Ascending aorta (tissue), 2 donors: ENCODE results near the gene FBP2. TPM values are rescaled to one million over a fixed set of nuclear protein-coding genes. Genes with fewer than 3 reads are reported as not detected.

Experiments
- DNase-seq, 2 donors: peaks; one replicate each; pipeline ENCODE4 v3.0.0-alpha.2; 2019; ENCODE audit warnings: low spot score in 2 of 2
- H3K27ac ChIP-seq, 2 donors: fragments of 200-600 bp; sonication (generic); one replicate each; pipeline ENCODE4 v1.5.1; 2016 to 2017; ENCODE audit warnings: mild to moderate bottlenecking in 1 of 2
- H3K27me3 ChIP-seq: fragments of 200-600 bp; sonication (generic); one replicate; pipeline ENCODE4 v1.5.1; 2017
- H3K36me3 ChIP-seq, 2 donors: fragments of 200-600 bp; sonication (generic); one replicate each; pipeline ENCODE4 v1.5.1; 2016
- H3K4me1 ChIP-seq, 2 donors: fragments of 200-600 bp; sonication (generic); one replicate each; pipeline ENCODE4 v1.5.1; 2016 to 2017; ENCODE audit warnings: mild to moderate bottlenecking in 1 of 2
- H3K4me3 ChIP-seq, 2 donors: fragments of 200-600 bp; sonication (generic); one replicate each; pipeline ENCODE4 v1.5.1; 2016 to 2017; ENCODE audit warnings: mild to moderate bottlenecking in 1 of 2
- H3K9me3 ChIP-seq, 2 donors: fragments of 200-600 bp; sonication (generic); one replicate each; pipeline ENCODE4 v1.5.1; 2016
- CTCF ChIP-seq, 3 experiments: fragments of 200-600 bp in 2 of 3; fragments of 450-650 bp in 1 of 3; sonication (generic) in 2 of 3; IDR thresholded peaks; one replicate each; pipeline ENCODE4 v1.5.1; 2016 to 2019; ENCODE audit warnings: antibody characterized with exemption in 3 of 3, mild to moderate bottlenecking in 1 of 3, moderate library complexity in 1 of 3
- intact Hi-C: fragments of 100-400 bp; cut with DNase I; formaldehyde crosslinking; loops from one replicate; pipeline ENCODE4 v1.15.1; 2023
- total RNA-seq: library from RNA; depleted of rRNA; stranded (reverse); fragments of >200 nt; gene quantifications from one replicate; pipeline ENCODE4 v1.1.0, GENCODE V29; 2016

FBP2 gene
- total RNA-seq, 1 donor from 2014 or later, result not detected

GRCh38 chr9:94560237-94560636 is 33.4 kb downstream of the FBP2 start:
- Histone ChIP-seq H3K9me3 (no peaks in the 10 kb centered on the region), H3K4me1 (no peaks in the 10 kb centered on the region), H3K36me3 (no peaks in the 10 kb centered on the region), H3K27me3 (no peaks in the 10 kb centered on the region), H3K27ac (no peak overlapping the region), H3K4me3 (no peak overlapping the region)
- no peak for DNase-seq
- intact Hi-C loops, result no loop called here
- TF ChIP-seq CTCF (IDR thresholded peaks at IDR 0.05), result no peak

DNA sequence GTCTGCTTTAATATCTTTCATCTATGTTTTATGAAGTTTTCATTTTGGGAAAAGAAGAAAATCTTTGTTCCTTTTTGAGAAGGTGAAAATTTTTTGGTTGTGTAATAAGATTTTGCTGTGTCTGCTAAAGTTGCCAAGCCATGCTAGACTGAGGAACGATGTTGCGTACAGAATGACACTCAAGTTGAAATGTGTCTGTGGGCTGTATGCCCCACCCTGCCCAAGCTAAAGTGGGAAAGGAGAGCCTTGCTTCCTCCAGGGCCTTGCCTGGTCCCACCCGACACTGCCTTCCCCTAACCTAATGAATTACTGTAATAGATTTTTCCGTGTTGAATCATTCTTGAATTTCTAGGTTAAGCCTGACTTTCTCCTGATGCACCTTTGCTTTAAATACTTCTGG is 36.2 kb downstream of the FBP2 start:
- intact Hi-C loops, result no loop called here
- no peak for DNase-seq
- H3K27me3 ChIP-seq, result no peaks in the 10 kb centered on the region
- H3K4me1 ChIP-seq, result no peaks in the 10 kb centered on the region
- TF ChIP-seq CTCF (IDR thresholded peaks at IDR 0.05), result no peak
- no peaks in the 10 kb centered on the region for H3K9me3 ChIP-seq
- no peak overlapping the region for H3K27ac ChIP-seq
- no peaks in the 10 kb centered on the region for H3K36me3 ChIP-seq
- no peak overlapping the region for H3K4me3 ChIP-seq

DNA sequence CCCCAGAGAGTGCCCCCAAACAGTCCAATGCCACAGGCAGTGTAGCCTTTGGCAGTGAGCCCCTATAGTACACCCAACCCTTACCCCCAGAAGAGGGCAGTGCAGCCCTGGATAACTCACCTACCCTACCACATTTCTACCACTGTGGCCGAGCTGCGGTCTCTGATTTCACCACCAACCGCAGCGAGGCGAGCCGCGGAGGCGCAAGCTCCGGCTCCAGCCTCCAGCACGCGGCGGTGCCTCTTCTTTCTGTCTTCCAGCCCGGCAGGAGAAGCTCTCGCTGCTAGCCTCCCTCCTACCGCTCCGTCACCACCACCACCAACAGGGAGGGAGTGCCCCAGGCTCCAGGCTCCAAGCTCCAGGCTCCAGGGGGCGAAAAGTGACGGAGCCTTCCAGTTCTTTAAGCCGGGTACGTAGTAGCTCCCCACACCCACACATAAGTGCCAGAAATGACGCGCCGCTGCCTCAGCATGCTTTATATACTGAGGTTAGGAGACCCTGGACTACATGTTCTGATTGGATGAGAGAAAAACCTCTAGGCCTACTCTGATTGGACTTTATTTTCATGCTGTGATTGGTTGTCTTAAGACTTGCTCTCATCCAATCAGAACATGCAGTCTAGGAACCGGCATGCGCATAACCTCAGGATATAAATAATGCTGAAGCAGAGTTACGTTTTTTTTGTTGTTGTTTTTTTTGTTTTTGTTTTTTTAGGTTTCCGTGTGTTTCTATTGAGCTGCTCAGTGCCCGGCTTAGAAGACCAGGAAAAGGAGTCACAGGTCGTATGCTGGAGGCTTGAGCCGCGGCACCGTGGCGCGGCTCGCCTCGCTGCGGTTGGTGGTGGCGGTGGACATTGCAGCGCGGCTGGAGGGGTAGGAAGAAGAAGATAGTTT is 38.9 kb downstream of the FBP2 start, which contains the start of gene PCAT7:
Gene PCAT7 (plus strand): TSS at position 645 of the 893 bp plus-strand sequence.
- no peaks in the 10 kb centered on the region for H3K9me3 ChIP-seq
- no peaks in the 10 kb centered on the region for H3K27me3 ChIP-seq
- intact Hi-C loops, result no loop called here
- no peak within 1 kb of the TSS for H3K27ac ChIP-seq
- no peak for DNase-seq
- no peaks in the 10 kb centered on the region for H3K36me3 ChIP-seq
- H3K4me3 ChIP-seq, result peak within 1 kb of the TSS in 1 of 2 donors; percentile 36
- peak; percentile 9 to 41 (median 35) for TF ChIP-seq CTCF (IDR thresholded peaks at IDR 0.05)
- H3K4me1 ChIP-seq, result no peaks in the 10 kb centered on the region

DNA sequence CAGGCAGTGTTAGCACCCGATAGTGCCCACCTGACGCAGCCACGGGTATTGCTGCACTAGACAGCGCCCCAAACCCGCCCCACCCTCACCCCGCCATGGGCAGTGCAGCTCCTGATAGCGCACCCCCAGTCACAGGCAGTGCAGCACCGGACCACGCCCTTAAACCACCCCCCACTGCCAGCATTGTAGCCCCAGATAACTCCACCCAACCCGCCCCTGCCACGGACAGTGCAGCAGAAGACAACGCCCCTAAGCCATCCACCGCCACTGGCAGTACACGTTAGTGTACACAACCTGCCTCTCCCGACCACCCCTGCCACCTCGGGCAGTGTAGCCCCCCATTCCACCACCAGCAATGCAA is 39.6 kb downstream of the FBP2 start:
- intact Hi-C loops, result no loop called here
- no peaks in the 10 kb centered on the region for H3K27me3 ChIP-seq
- no peaks in the 10 kb centered on the region for H3K9me3 ChIP-seq
- no peaks in the 10 kb centered on the region for H3K4me1 ChIP-seq
- H3K36me3 ChIP-seq, result no peaks in the 10 kb centered on the region
- no peak for DNase-seq
- no peak overlapping the region for H3K4me3 ChIP-seq
- H3K27ac ChIP-seq, result no peak overlapping the region
- TF ChIP-seq CTCF (IDR thresholded peaks at IDR 0.05), result no peak

DNA sequence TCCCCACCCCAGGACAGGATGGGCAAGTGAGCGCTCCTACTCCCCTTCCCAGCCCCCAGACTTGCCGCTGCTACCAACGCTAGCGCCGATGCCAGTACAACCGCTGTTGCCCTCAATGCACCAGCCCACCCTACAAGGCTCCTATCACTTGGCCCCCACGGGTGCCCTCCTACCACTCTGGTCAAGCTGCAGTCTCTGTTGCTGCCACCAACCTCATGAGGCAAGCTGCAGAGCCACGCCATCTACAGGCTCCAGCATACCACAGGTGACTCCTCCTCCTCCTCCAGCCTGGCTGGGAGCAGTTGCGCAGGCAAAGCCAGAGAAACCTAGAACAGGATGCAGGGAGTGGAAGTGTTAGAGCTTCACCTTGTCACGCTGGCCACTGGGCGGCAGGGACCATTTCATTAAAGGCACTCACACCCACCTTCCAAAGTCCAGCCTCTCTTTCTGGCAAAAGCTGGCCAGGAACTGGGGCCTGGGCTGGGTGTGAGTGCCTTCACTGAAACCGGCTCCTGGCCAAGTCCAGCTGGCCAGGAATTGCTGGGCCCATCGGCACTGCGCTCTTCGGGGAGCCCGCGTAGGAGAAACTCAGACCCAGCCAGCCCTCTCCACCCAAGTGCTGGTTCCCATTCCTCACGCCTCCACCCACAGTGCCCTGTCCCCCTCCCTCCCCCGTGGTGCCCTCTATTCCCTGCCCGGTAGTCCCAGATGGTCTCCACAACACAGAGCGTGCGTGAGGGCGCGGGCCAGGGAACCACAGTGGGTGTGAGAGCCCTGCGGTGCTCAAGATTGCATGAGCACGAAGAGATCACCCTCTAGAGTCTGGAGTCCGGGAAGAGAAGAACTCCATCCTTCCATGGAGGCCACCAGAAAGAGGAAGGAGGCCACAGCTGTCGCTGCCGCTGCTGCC is 40.3 kb downstream of the FBP2 start:
- no peaks in the 10 kb centered on the region for H3K9me3 ChIP-seq
- no peak for TF ChIP-seq CTCF (IDR thresholded peaks at IDR 0.05)

More for the DNA sequence above, 40.3 kb downstream of the FBP2 start:
- H3K4me1 ChIP-seq, result no peaks in the 10 kb centered on the region
- intact Hi-C loops, result no loop called here
- no peaks in the 10 kb centered on the region for H3K27me3 ChIP-seq
- H3K4me3 ChIP-seq, result no peak overlapping the region
- H3K27ac ChIP-seq, result no peak overlapping the region
- DNase-seq, result no peak
- H3K36me3 ChIP-seq, result no peaks in the 10 kb centered on the region
